Motor neuron (in vitro differentiated cells): Measurements from ENCODE around the gene UBL5. TPM values are rescaled to one million over a fixed set of nuclear protein-coding genes. Genes with fewer than 3 reads are reported as not detected.

Source experiments
- ATAC-seq, 8 experiments: fragments of 200-7000 bp; cut with Tn5 transposase; replicated peaks in 6 of 8; 2 replicates each; pipeline ENCODE4 v1.8.0; 2021; ENCODE audit warnings: mild to moderate bottlenecking in 8 of 8, moderate library complexity in 8 of 8
- H3K27ac ChIP-seq, 2 donors: fragments of 250-450 bp; sonication (Bioruptor Pico); 2 replicates each; pipeline ENCODE4 v1.9.0; 2021; ENCODE audit warnings: antibody characterized with exemption in 2 of 2, mild to moderate bottlenecking in 2 of 2, moderate library complexity in 1 of 2
- H3K4me1 ChIP-seq, 2 donors: fragments of 250-450 bp; sonication (Bioruptor Pico); replicated peaks in 1 of 2; 2 replicates each; pipeline ENCODE4 v1.6.1; 2021; ENCODE audit warnings: antibody characterized with exemption in 2 of 2, mild to moderate bottlenecking in 2 of 2, moderate library complexity in 1 of 2
- H3K4me3 ChIP-seq, 5 donors: fragments of 250-450 bp; sonication (Bioruptor Pico); 2 replicates each; pipeline ENCODE4 v1.9.0; 2021; ENCODE audit warnings: antibody characterized with exemption in 5 of 5, mild to moderate bottlenecking in 5 of 5, moderate library complexity in 4 of 5
- WGBS, 10 experiments: fragments of 450-650 bp; shearing (Covaris generic); methylation state at CpG; one replicate each; pipeline ENCODE4 v1.0.0; 2022; 5-methylcytosine and 5-hydroxymethylcytosine counted together
- in situ Hi-C, 9 experiments: fragments of 400-800 bp; cut with MboI; loops; one replicate each; pipeline ENCODE4 v1.15.0; 2021; ENCODE audit warnings: low sequenced_read_pairs in 9 of 9, low pct_unique_long_range_greater_than_20kb in 2 of 9; ENCODE audit not compliant: unreplicated experiment in 9 of 9
- total RNA-seq, 8 experiments: library from RNA; unstranded; fragments of 300-600 nt; gene quantifications; 2 replicates each; pipeline versions ENCODE4 v1.2.3 to v1.2.4, GENCODE V29; 2022

The UBL5 gene
- total RNA-seq, 8 experiments from 2014 or later, result 365 to 691 (median 447) TPM

DNA sequence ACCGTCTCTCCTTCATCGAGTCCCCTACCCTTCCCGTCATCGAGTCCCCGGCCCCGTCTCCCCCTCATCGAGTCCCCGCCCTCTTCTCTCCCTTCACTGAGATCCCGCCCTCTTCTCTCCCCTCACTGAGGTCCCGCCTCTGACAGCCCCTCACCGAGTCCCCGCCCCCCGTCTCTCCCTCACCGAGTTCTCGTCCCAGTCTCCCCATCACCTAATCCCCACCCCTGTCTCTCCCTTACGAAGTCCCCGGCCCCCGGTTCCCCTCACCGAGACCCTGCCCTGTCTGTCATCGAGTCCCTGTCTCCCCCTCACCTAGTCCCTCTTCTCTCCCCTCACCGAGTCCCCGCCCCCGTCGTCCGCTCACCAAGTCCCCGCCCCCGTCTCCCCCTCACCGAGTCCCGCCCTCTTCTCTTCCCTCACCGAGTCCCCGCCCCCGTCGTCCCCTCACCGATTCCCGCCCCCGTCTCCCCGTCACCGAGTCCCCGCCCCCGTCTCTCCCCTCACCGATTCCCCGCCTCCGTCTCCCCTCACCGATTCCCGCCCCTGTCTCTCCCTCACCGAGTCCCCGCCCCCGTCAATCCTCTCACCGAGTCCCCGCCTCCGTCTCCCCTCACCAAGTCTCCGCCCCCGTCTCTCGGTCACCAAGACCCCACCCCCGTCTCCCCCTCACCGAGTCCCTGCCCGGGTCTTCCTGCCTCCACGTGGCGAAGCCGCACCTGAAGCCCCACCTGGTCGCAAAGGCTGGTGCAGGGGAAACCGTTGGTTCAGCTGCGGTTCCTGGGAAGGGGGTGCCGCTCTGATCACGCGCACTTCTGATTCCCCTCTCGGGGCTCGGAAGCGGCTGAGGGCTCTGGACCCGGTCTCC, 35.3 kb upstream of the UBL5 start:
- in situ Hi-C loops, result loop anchor here in 8 of 9 experiments (10.0 to 25.0 kb wide), 3 partner anchors 155 to 168 kb away; partner anchors contain the start of gene ZNF561 (in 4 of the 8)
- WGBS, 10 experiments, result no CpG with 5 or more reads among the region's 70 CpGs
- ATAC-seq, result peak; percentile 56 to 70 (median 63)
- Histone ChIP-seq H3K4me1 (peaks cover 20 to 21% of the 10 kb centered on the region in 2 donors), H3K27ac (peak overlapping the region; percentile 89 to 95), H3K4me3 (peak overlapping the region; percentile 46 to 77 (median 65))

DNA sequence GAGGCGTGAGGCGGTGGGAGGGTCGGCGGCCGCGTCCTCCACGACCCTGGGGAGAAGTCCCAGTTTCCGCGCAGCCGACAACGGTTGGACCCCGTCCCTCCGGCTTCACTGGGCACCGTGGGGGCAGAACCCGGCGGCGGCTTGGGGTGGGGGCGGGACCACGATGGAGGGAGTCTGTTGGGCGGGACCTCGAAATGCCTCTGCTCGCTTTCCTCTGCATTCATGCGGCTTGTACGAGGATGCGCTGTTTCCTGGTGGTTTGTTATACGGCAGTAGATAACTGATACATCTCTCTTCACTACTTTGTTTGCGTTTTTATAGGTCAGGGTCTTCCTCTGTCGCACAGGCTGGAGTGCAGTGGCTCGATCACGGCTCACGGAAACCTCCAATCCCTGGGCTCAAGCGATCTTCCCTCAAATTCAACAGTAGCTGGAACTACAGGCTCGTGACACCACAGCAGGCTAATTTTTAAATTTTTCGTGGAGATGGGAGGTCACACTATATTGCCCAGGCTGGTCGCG, 34.6 kb upstream of the UBL5 start:
- in situ Hi-C loops, result loop anchor here in 8 of 9 experiments (10.0 to 25.0 kb wide), 3 partner anchors 156 to 168 kb away; partner anchors contain the start of gene ZNF561 (in 4 of the 8)
- 35 to 80% (median 49%) methylated on average over 2 to 10 of the region's 36 CpGs; no CpG with 5 or more reads in 2 of the 10 experiments for WGBS, 10 experiments
- peak in 3 of 8 experiments; percentile 12 to 37 (median 19) for ATAC-seq
- Histone ChIP-seq H3K4me3 (peak overlapping the region; percentile 33 to 77 (median 61)), H3K27ac (peak overlapping the region; percentile 75 to 80), H3K4me1 (peaks cover 20 to 21% of the 10 kb centered on the region in 2 donors)

DNA sequence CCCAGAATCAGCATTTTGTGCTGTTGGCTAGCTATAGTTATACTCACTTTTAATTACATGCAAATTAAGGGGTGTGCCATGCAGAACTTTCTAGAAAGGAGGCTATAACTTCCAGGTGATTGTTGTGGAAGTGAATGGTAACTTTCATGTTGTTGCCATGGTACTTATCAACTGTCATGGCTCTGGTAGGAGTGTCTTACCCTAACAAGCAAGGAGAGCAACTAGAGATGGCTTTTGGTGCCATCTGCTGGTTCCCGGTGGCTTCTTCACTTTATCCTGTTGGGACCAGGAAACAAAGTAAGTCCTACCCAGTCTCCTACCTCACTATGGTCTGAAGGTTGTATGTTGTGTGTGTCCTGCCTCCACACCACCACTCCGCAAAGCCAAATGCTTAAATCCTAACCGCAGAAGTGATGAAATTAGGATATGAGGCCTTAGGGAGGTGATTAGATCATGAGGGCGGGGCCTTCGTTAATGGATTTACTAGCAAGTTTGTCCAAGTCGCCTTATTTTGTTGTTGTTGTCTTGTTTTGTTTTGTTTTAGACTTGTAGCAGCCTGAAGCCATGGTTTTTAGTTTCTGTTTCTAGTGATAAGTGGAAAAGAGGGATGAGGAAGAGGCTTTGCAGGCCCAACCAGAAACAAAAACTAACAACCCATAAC, 31.5 kb upstream of the UBL5 start:
- Histone ChIP-seq H3K4me3 (no peak overlapping the region), H3K27ac (no peak overlapping the region), H3K4me1 (peaks cover 0 to 1% of the 10 kb centered on the region in 2 donors)
- in situ Hi-C loops, result loop anchor here in 8 of 9 experiments (10.0 to 25.0 kb wide), 3 partner anchors 159 to 171 kb away; partner anchors contain the start of gene ZNF561 (in 4 of the 8)
- WGBS, 10 experiments, result 0 to 100% (median 57%) methylated on average over 1 to 5 of the region's 6 CpGs; no CpG with 5 or more reads in 3 of the 10 experiments
- ATAC-seq, result peak in 7 of 8 experiments; percentile 9 to 47 (median 26)

DNA sequence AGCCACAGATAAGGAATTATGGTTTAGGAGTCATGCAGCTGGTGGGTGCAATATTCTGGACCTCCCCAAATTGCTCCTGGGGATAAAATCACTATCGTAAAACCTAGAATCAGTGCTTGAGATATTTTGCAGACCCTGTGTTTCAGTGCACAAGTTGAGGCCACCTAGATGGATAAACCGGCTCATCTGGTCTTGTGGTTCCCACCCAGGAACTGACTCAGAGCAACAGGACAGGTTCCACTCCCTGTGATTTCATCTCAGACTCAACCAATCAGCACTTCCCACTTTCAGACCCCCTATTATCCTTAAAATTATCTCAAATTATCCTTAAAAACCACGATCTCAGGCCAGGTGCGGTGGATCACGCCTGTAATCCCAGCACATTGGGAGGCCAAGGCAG, 29.8 kb upstream of the UBL5 start:
- Histone ChIP-seq H3K4me3 (no peak overlapping the region), H3K4me1 (no peaks in the 10 kb centered on the region), H3K27ac (no peak overlapping the region)
- WGBS, 10 experiments, result 20 to 89% (median 80%) methylated on average over 1 to 5 of the region's 5 CpGs; no CpG with 5 or more reads in 3 of the 10 experiments
- no peak for ATAC-seq
- in situ Hi-C loops, result loop anchor here in 8 of 9 experiments (10.0 to 25.0 kb wide), 3 partner anchors 161 to 173 kb away; partner anchors contain the start of gene ZNF561 (in 4 of the 8)

DNA sequence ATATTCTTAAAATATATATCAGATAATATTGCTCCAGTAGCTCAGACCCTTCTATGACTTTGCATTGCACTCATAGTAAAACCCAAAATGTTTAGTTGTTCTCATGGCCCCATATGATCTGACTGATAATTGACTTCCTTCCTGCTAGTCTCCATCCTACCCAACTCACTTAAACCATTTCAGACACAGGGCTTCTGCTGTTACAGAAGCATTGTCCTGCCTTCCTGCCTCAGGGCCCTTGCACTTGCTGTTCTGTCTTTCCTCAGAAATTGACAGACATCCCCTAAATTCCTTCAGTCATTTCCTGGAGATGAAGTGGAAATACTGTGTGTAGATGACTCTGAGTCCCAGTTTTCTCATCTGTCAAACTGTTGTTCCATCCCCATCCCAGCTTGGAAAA, 28.6 kb upstream of the UBL5 start:
- H3K4me3 ChIP-seq, result no peak overlapping the region
- no peak for ATAC-seq
- no peak overlapping the region for H3K27ac ChIP-seq
- no peaks in the 10 kb centered on the region for H3K4me1 ChIP-seq
- in situ Hi-C loops, result loop anchor here in 8 of 9 experiments (10.0 to 25.0 kb wide), 3 partner anchors 162 to 174 kb away; partner anchors contain the start of gene ZNF561 (in 4 of the 8)

DNA sequence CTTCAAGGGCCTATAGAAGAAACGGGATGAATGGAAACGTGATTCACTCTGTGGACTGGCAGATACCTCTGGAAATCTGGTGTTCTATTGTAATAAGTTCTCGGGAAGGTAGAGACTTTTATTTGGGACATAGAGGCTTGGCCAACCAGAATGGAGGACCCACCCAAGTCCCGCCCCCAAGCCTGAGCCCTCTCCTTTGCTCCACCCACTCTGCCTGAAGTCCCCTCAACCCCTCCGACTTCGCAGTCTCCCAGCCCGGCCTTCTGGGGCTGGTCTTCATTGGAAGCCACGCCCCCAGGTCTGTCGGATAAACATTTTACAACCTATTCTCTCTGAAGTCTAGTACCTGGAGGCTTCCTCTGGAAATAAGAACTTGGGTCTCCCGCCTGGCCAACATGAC, 25.7 kb upstream of the UBL5 start:
- in situ Hi-C loops, result loop anchor here in 1 of 9 experiments (25.0 kb wide), 1 partner anchor 665 kb away; the partner anchor contains the start of genes OR7G3 and ZNF317
- Histone ChIP-seq H3K4me3 (no peak overlapping the region), H3K4me1 (no peaks in the 10 kb centered on the region), H3K27ac (no peak overlapping the region)
- 81 to 100% (median 88%) methylated on average over 1 to 6 of the region's 10 CpGs; no CpG with 5 or more reads in 4 of the 10 experiments for whole genome bisulfite sequencing, 10 experiments
- ATAC-seq, result no peak

DNA sequence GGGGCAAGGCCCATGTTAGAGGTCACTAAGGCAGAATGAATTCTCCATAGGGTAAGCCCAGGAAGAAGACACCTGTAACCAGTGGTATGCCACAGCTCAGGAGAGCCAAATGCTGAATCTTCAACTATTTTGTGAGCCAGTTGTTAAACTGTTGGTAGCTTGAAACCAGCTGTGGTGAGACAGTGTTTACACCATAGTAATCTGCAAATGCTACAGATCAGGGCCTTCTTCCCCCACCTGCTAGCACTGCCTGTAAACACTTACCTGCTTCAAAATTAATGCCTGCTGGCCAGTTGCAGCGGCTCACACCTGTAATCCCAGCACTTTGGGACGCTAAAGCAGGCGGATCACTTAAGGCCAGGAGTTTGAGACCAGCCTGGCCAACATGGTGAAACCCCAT, 20.9 kb upstream of the UBL5 start:
- in situ Hi-C loops, result loop anchor here in 1 of 9 experiments (25.0 kb wide), 1 partner anchor 670 kb away; the partner anchor contains the start of genes OR7G3 and ZNF317
- 83 to 100% (median 97%) methylated on average over 1 to 3 of the region's 3 CpGs; no CpG with 5 or more reads in 4 of the 10 experiments for WGBS, 10 experiments

DNA sequence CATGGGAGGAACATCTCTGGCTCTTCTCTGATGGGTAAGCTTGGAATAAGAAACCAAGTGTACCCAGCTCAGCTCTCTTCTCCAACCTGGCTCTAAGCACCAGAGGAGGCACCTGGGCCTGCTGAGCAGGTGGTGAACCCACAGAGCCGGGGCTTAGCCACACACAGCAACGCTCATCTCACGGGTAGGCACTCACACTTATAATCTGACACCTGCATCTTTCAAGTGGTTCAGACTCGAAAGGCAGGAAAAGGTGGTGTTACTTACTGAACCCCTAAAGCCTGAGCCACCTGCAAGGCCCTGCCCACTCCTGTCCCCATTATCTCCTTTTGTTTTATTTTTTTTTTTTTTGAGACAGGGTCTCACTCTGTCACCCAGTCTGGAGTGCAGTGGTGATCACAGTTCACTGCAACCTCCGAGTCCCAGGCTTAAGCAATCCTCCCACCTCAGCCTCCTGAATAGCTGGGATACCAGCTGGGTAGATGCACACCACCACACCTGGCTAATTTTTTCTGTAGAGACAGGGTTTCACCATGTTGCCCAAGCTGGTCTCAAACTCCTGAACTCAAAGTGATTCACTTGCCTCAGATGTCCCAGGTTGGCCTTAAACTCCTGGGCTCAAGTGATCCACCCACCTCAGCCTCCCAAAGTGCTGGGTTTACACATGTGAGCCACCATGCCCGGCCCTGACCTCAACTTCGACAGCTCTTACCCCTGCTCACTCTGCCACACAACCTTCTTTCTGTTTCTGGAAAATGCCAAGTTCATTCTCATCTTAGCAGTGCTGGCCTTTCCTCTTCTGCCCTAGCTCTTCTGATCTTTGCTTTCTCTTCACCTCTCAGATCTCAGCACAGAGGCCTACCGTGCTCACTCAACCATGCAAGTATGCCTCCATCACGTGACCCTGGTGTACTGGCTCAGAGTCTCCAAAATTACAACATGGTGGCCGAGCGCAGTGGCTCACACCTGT, 18.6 kb upstream of the UBL5 start:
- 73 to 100% (median 99%) methylated on average over 1 to 8 of the region's 11 CpGs; no CpG with 5 or more reads in 4 of the 10 experiments for WGBS, 10 experiments
- no peak overlapping the region for H3K27ac ChIP-seq
- no peaks in the 10 kb centered on the region for H3K4me1 ChIP-seq
- no peak for ATAC-seq
- in situ Hi-C loops, result loop anchor here in 1 of 9 experiments (25.0 kb wide), 1 partner anchor 672 kb away; the partner anchor contains the start of genes OR7G3 and ZNF317
- H3K4me3 ChIP-seq, result no peak overlapping the region

More for the DNA sequence above, 20.9 kb upstream of the UBL5 start:
- Histone ChIP-seq H3K4me3 (no peak overlapping the region), H3K27ac (no peak overlapping the region), H3K4me1 (no peaks in the 10 kb centered on the region)
- no peak for ATAC-seq

DNA sequence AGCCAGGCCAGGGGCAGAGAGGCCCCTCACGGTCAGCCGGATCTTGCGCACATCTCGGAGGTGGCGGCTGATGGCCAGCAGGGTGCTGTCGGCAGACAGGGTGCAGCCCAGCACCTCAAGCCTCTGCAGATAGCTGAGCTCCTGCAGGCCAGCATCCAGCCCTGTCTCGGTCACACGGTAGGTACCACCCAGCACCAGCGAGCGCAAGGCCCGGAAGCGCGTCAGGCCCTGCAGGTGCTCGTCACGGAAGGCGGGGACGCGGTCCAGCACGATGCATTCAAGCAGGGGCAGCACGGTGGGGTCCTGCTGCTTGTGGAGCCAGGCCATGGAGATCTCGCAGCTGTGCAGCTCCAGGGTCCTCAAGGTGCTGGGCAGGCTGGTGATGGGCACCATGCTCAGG, 16.6 kb upstream of the UBL5 start:
- Histone ChIP-seq H3K4me1 (no peaks in the 10 kb centered on the region), H3K27ac (no peak overlapping the region), H3K4me3 (no peak overlapping the region)
- WGBS, 10 experiments, result 100% methylated on average over 8 to 14 of the region's 21 CpGs; no CpG with 5 or more reads in 8 of the 10 experiments
- ATAC-seq, result peak in 4 of 8 experiments; percentile 20 to 42 (median 34)
- in situ Hi-C loops, result loop anchor here in 1 of 9 experiments (25.0 kb wide), 1 partner anchor 674 kb away; the partner anchor contains the start of genes OR7G3 and ZNF317

DNA sequence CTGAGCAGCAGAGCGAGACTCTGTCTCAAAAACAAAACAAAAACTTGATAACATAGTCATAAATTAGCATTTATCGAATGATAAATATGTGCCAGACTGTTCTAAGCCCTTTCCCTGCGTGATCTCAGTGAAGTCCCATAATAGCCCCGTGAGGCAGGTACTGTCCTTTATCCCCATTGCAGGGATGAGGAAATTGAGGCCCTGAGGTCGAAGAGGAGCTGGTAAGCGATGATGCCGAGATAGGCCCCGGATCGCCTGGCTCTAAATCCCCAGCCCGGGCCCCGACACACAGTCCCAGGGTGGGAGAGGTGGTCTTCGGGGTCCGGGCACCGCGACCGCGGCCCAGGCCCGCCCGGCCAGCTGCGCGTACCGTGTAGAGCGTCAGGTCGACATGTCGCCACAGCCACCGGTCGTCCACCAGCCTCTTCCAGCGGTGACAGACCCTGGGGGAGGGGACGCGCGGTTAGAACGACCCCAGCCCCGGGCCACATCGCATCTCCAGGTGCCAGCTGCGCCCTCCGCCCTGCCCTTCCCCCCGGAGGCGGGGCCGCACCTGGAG, 9.5 kb upstream of the UBL5 start:
- H3K4me3 ChIP-seq, result peak overlapping the region; percentile 77 to 91 (median 85)
- peak overlapping the region; percentile 96 for H3K27ac ChIP-seq
- in situ Hi-C loops, result loop anchor here in 1 of 9 experiments (25.0 kb wide), 1 partner anchor 681 kb away; the partner anchor contains the start of genes OR7G3 and ZNF317
- H3K4me1 ChIP-seq, result peaks cover 11% of the 10 kb centered on the region in 2 donors
- WGBS, 10 experiments, result 0 to 20% (median 8%) methylated on average over 2 to 14 of the region's 39 CpGs; no CpG with 5 or more reads in 4 of the 10 experiments
- ATAC-seq, result peak in 3 of 8 experiments; percentile 0 to 2 (median 0)
